CD4-positive, alpha-beta memory T cell (primary cell): ENCODE measurements around the gene EME2. TPM values are rescaled to one million over a fixed set of nuclear protein-coding genes. Genes with fewer than 3 reads are reported as not detected.

Source experiments
- CTCF ChIA-PET: fragments of 350-600 bp; sonication (Branson Sonifier 250); formaldehyde crosslinking; loops from one replicate; lab custom pipeline; 2021; ENCODE audit warnings: inconsistent platforms; ENCODE audit not compliant: partially characterized antibody; lab: Charles Lee
- POLR2A ChIA-PET: fragments of 350-600 bp; sonication (Branson Sonifier 250); formaldehyde crosslinking; loops from one replicate; lab custom pipeline; 2021; ENCODE audit not compliant: partially characterized antibody; lab: Charles Lee
- DNase-seq, 5 donors: peaks; one replicate each; pipeline versions ENCODE4 v3.0.0 to v3.0.0-alpha.2; 2020 to 2022; ENCODE audit warnings: mixed read lengths in 1 of 5
- H3K27ac ChIP-seq: one replicate; pipeline ENCODE4 v1.7.0; 2013; ENCODE audit warnings: low read depth, low read length
- H3K27me3 ChIP-seq: 2 replicates; pipeline ENCODE4 v1.7.0; 2013; ENCODE audit warnings: mild to moderate bottlenecking, low read length, moderate library complexity; ENCODE audit not compliant: insufficient read depth
- H3K36me3 ChIP-seq: 2 replicates; pipeline ENCODE4 v1.7.0; 2013; ENCODE audit warnings: mild to moderate bottlenecking, low read length, moderate library complexity; ENCODE audit not compliant: insufficient read depth
- H3K4me1 ChIP-seq: 2 replicates; pipeline ENCODE4 v1.7.0; 2013; ENCODE audit warnings: mild to moderate bottlenecking, low read length, moderate library complexity; ENCODE audit not compliant: insufficient read depth
- H3K4me3 ChIP-seq, 2 donors: one replicate each; pipeline ENCODE4 v1.7.0; 2013; ENCODE audit warnings: low read length in 2 of 2, mild to moderate bottlenecking in 1 of 2
- H3K9me3 ChIP-seq, 2 donors: one replicate each; pipeline ENCODE4 v1.7.0; 2013; ENCODE audit warnings: low read length in 2 of 2, control low read depth in 1 of 2; ENCODE audit not compliant: control insufficient read depth in 1 of 2
- H3K27ac Mint-ChIP-seq, 7 donors: one replicate each; pipeline ENCODE4 v1.8.0; 2020 to 2021; ENCODE audit warnings: mixed read lengths in 7 of 7, mild to moderate bottlenecking in 6 of 7, inconsistent platforms in 3 of 7, moderate library complexity in 3 of 7
- H3K27me3 Mint-ChIP-seq, 2 donors: one replicate each; pipeline ENCODE4 v1.8.0; 2020 to 2021; ENCODE audit warnings: mixed read lengths in 2 of 2
- H3K36me3 Mint-ChIP-seq, 2 donors: one replicate each; pipeline ENCODE4 v1.8.0; 2020 to 2021; ENCODE audit warnings: mixed read lengths in 2 of 2, inconsistent platforms in 1 of 2, mild to moderate bottlenecking in 1 of 2
- H3K4me1 Mint-ChIP-seq, 4 donors: one replicate each; pipeline ENCODE4 v1.8.0; 2020 to 2021; ENCODE audit warnings: mixed read lengths in 4 of 4, mild to moderate bottlenecking in 1 of 4
- H3K4me3 Mint-ChIP-seq, 8 donors: one replicate each; pipeline ENCODE4 v1.8.0; 2020 to 2021; ENCODE audit warnings: mixed read lengths in 8 of 8, mild to moderate bottlenecking in 7 of 8, moderate library complexity in 6 of 8, inconsistent platforms in 3 of 8
- H3K9me3 Mint-ChIP-seq, 8 donors: one replicate each; pipeline ENCODE4 v1.8.0; 2020 to 2021; ENCODE audit warnings: mixed read lengths in 8 of 8, mild to moderate bottlenecking in 5 of 8, inconsistent platforms in 3 of 8, moderate library complexity in 1 of 8
- intact Hi-C: fragments of 100-400 bp; cut with micrococcal nuclease; formaldehyde crosslinking; loops from one replicate; pipeline ENCODE4 v1.15.1; 2023
- polyA plus RNA-seq, 2 donors: library from polyadenylated mRNA; unstranded; fragments of 300-500 nt; fragmentation: Illumina TruSeq; gene quantifications; one replicate each; pipeline ENCODE4 v1.2.3, GENCODE V29; 2021
- total RNA-seq, 2 experiments: library from RNA; stranded (reverse); gene quantifications; one replicate each; pipeline ENCODE4 v1.2.3, GENCODE V29; 2021

EME2 gene, protein sequence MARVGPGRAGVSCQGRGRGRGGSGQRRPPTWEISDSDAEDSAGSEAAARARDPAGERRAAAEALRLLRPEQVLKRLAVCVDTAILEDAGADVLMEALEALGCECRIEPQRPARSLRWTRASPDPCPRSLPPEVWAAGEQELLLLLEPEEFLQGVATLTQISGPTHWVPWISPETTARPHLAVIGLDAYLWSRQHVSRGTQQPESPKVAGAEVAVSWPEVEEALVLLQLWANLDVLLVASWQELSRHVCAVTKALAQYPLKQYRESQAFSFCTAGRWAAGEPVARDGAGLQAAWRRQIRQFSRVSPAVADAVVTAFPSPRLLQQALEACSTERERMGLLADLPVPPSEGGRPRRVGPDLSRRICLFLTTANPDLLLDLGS
- 10 to 100 TPM; 32.9 to 33.1 TPM for total RNA-seq
- polyA plus RNA-seq = 1 to 10 TPM in 1 of 2 donors, under 1 TPM in 1; 0.30 to 1.5 TPM

DNA sequence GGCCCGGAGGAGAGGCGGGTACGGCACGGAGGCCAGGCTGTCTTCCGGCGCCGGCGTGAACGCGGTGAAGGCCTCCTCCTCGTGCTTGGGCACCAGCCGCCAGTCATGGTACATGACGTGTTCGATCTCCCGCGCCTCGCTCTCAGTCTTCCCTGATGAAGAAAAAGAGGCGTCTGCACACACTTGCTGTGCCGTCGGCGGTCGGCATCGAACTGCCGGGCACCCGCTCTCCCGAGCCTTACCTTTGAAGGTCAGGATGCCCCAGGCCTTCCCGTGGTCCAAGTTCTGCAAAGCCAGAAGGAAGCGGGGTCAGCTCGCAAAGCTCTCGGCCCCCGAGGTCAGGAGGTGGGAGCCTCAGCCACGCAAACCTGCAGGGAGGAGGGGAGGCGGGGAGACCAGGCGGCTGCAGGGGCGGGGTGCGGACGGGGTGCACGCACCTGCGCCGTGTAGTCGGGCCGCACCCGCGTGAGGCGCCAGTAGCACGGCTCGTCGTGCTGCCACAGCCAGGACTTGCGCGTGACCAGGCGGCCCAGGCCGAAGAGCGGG is at the start of gene EME2:
Gene EME2, plus strand, starts transcription at position 449 of the 546 bp plus-strand sequence. CDS start 418 bp downstream, outside the sequence.
- H3K4me3 ChIP-seq = peak within 1 kb of the TSS; percentile 45 to 88
- peak within 1 kb of the TSS; percentile 90 to 97 (median 95) for H3K27ac Mint-ChIP-seq
- H3K27me3 ChIP-seq = no peaks in the 10 kb centered on the region
- peaks cover 5% of the 10 kb centered on the region for H3K36me3 ChIP-seq
- peaks cover 4 to 21% of the 10 kb centered on the region in 2 donors for H3K36me3 Mint-ChIP-seq
- H3K9me3 Mint-ChIP-seq = no peaks in the 10 kb centered on the region
- intact Hi-C loops = loop anchor here (2.0 to 5.0 kb wide), 2 partner anchors 54 to 760 kb away; partner anchors contain the start of genes CEMP1, FAHD1 and HAGH
- peaks cover 11 to 32% (median 15%) of the 10 kb centered on the region in 4 donors for H3K4me1 Mint-ChIP-seq
- POLR2A ChIA-PET = interaction anchor here (0.8 to 11.4 kb wide), 13 partner anchors 8 to 1006 kb away, joined by 3 to 185 read pairs (median 4); partner anchors contain the start of genes FAHD1, HAGH, JPT2 and MAPK8IP3
- H3K9me3 ChIP-seq = no peaks in the 10 kb centered on the region
- no peaks in the 10 kb centered on the region for H3K27me3 Mint-ChIP-seq
- peaks cover 29% of the 10 kb centered on the region for H3K4me1 ChIP-seq
- CTCF ChIA-PET = interaction anchor here (2.3 kb wide), 1 partner anchor 10 kb away, joined by 16 read pairs; the partner anchor contains the start of genes NUBP2 and SPSB3
- DNase-seq = peak; percentile 38 to 69 (median 54)
- peak within 1 kb of the TSS; percentile 72 for H3K27ac ChIP-seq
- H3K4me3 Mint-ChIP-seq = peak within 1 kb of the TSS; percentile 85 to 98 (median 96)

DNA sequence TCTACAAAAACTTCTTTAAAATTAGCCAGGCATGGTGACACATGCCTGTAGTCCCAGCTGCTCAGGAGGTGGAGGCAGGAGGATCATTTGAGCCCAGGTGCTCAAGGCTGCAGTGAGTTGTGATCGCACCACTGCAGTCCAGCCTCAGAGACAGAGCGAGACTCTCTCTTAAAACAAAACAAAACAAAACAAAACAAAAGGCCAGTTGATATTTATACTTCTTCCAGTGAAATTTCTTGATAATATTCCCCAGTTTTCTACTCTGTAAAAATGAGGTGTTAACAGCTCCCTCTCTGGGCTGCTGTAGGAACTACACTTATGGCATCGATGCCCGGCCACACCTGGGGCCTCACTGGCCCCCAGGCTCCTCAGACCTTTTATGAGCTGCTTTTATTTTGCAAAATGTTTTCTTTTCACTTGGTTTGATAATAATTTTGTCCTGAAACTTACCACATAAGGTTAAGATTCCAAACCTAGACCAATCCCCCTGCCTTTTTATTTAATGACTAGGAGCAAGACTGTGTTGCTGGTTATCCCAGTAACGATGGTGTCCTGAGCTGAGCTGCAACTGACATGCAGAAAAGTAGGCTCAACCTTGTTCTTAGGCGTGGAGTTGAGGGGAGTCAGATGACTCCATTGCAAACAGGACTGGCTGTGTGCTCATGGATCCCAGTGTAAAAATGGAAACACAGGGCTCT is 49.0 kb upstream of the EME2 start:
- Mint-ChIP-seq H3K4me3 (peak overlapping the region in 4 of 8 donors; percentile 11 to 51 (median 38)), H3K9me3 (no peaks in the 10 kb centered on the region), H3K27me3 (no peaks in the 10 kb centered on the region), H3K4me1 (peaks cover 21 to 39% (median 29%) of the 10 kb centered on the region in 4 donors), H3K27ac (peak overlapping the region; percentile 24 to 84 (median 65)), H3K36me3 (peaks cover 11 to 26% of the 10 kb centered on the region in 2 donors)
- DNase-seq = peak in 4 of 5 donors; percentile 35 to 52 (median 42)
- Histone ChIP-seq H3K27ac (no peak overlapping the region), H3K9me3 (no peaks in the 10 kb centered on the region), H3K4me1 (peaks cover 29% of the 10 kb centered on the region), H3K27me3 (no peaks in the 10 kb centered on the region), H3K36me3 (peaks cover 23% of the 10 kb centered on the region), H3K4me3 (no peak overlapping the region)
- ChIA-PET CTCF (interaction anchor here (0.7 to 1.5 kb wide), 10 partner anchors 8 to 90 kb away, joined by 3 to 5 read pairs (median 4); partner anchors contain the start of genes JPT2, NUBP2 and SPSB3), POLR2A (interaction anchor here (0.6 to 0.7 kb wide), 2 partner anchors 12 to 321 kb away, joined by 3 read pairs; no protein-coding TSS in a partner anchor)
- intact Hi-C loops = no loop called here

- Mint-ChIP-seq H3K36me3 (peaks cover 11 to 33% of the 10 kb centered on the region in 2 donors), H3K27me3 (no peaks in the 10 kb centered on the region), H3K4me1 (peaks cover 20 to 31% (median 25%) of the 10 kb centered on the region in 4 donors), H3K4me3 (no peak overlapping the region), H3K27ac (no peak overlapping the region), H3K9me3 (no peaks in the 10 kb centered on the region)
- Histone ChIP-seq H3K27ac (no peak overlapping the region), H3K27me3 (no peaks in the 10 kb centered on the region), H3K4me1 (peaks cover 29% of the 10 kb centered on the region), H3K36me3 (peaks cover 30% of the 10 kb centered on the region), H3K9me3 (no peaks in the 10 kb centered on the region), H3K4me3 (no peak overlapping the region)
- no peak for DNase-seq
- POLR2A ChIA-PET = interaction anchor here (1.2 kb wide), 1 partner anchor 47 kb away, joined by 3 read pairs; the partner anchor contains the start of gene JPT2
- CTCF ChIA-PET = interaction anchor here (1.0 to 1.5 kb wide), 3 partner anchors 9 to 361 kb away, joined by 3 to 4 read pairs (median 3); no protein-coding TSS in a partner anchor
- intact Hi-C loops = no loop called here
Observed at GRCh38 chr16:1724491-1724890, 48.1 kb upstream of the EME2 start.

- peaks cover 23% of the 10 kb centered on the region for H3K4me1 ChIP-seq
- intact Hi-C loops = no loop called here
- ChIA-PET CTCF (no interaction called here), POLR2A (interaction anchor here (1.1 kb wide), 1 partner anchor 21 kb away, joined by 3 read pairs; the partner anchor contains the start of gene MAPK8IP3)
- H3K4me3 Mint-ChIP-seq = peak overlapping the region in 1 of 8 donors; percentile 39
- peak overlapping the region in 5 of 7 donors; percentile 30 to 71 (median 42) for H3K27ac Mint-ChIP-seq
- H3K27me3 ChIP-seq = no peaks in the 10 kb centered on the region
- H3K9me3 Mint-ChIP-seq = no peaks in the 10 kb centered on the region
- no peak overlapping the region for H3K4me3 ChIP-seq
- H3K27ac ChIP-seq = no peak overlapping the region
- H3K36me3 Mint-ChIP-seq = peaks cover 11 to 39% of the 10 kb centered on the region in 2 donors
- H3K36me3 ChIP-seq = peaks cover 30% of the 10 kb centered on the region
- H3K9me3 ChIP-seq = no peaks in the 10 kb centered on the region
- H3K27me3 Mint-ChIP-seq = no peaks in the 10 kb centered on the region
- no peak for DNase-seq
- H3K4me1 Mint-ChIP-seq = peaks cover 18 to 21% (median 19%) of the 10 kb centered on the region in 4 donors
Observed at GRCh38 chr16:1726661-1727502, 45.7 kb upstream of the EME2 start.

GRCh38 chr16:1727651-1728624 is 44.7 kb upstream of the EME2 start:
- CTCF ChIA-PET = interaction anchor here (0.8 kb wide), 1 partner anchor 22 kb away, joined by 3 read pairs; the partner anchor contains the start of gene MAPK8IP3
- Histone ChIP-seq H3K4me3 (no peak overlapping the region), H3K36me3 (peaks cover 33% of the 10 kb centered on the region), H3K27ac (no peak overlapping the region), H3K4me1 (peaks cover 12% of the 10 kb centered on the region), H3K9me3 (no peaks in the 10 kb centered on the region), H3K27me3 (no peaks in the 10 kb centered on the region)
- Mint-ChIP-seq H3K4me3 (no peak overlapping the region), H3K9me3 (no peaks in the 10 kb centered on the region), H3K27ac (peak overlapping the region in 2 of 7 donors; percentile 29 to 36), H3K36me3 (peaks cover 11 to 42% of the 10 kb centered on the region in 2 donors), H3K27me3 (no peaks in the 10 kb centered on the region), H3K4me1 (peaks cover 10 to 14% (median 13%) of the 10 kb centered on the region in 4 donors)
- intact Hi-C loops = no loop called here
- POLR2A ChIA-PET = interaction anchor here (1.1 kb wide), 1 partner anchor 22 kb away, joined by 3 read pairs; the partner anchor contains the start of gene MAPK8IP3
- DNase-seq = no peak
